GM19351 (cell line): ENCODE data around the gene PPL.
A peak's percentile ranks its signal among the peaks of the same experiment; 100 is the strongest.
"Not testable (repeated sequence)": the region's sequence is repeated elsewhere in the genome, so short reads cannot be mapped to it uniquely, and the experiment has no call there.

Source experiments
- ATAC-seq: cut with Tn5 transposase; IDR thresholded peaks from one replicate; pipeline ENCODE4 v1.9.1; 2021; ENCODE audit warnings: mild to moderate bottlenecking, moderate library complexity; ENCODE audit not compliant: unreplicated experiment

PPL gene

DNA sequence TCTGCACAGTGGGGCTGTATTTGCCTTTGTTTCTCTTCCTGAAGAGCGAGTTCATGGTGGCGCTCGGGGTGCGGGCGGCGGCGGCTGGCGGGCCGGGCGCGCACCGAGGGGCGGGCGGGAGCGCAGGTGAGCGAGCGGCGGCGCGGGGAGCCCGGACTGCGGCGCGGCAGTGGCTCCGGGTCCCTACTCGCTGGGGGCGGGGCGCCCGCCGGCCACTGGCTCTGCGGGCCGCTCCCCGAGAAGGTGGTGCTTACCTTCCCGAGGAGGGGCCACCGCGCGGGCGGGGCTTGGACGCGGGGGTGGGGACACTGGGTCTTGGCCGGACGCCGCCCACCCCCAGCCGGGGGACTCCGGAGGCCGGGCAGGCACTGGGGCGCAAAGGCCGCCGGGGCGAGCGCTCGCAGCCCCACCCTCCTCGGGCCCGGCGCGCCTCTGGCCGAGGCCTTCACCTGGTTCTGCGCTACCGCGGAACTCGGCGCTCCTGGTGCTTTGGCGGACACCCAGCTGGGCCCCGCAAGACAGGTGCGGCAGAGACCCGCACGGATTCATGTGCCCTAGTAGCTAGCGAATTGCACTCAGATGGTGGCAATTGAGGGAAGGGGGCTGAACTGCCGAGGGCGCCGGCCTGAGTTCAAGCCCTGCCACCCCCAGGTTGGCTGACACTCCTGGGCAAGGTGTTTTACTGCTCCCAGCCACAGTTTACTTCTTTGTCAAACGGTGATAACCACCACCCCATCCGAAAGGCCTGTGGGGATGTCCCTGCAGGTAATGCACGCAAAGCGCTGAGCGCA, at the start of gene PPL:
Gene PPL (minus strand): TSS at position 158 of the 791 bp plus-strand sequence. CDS start 103 bp downstream, at position 55.
- ATAC-seq: no peak

DNA sequence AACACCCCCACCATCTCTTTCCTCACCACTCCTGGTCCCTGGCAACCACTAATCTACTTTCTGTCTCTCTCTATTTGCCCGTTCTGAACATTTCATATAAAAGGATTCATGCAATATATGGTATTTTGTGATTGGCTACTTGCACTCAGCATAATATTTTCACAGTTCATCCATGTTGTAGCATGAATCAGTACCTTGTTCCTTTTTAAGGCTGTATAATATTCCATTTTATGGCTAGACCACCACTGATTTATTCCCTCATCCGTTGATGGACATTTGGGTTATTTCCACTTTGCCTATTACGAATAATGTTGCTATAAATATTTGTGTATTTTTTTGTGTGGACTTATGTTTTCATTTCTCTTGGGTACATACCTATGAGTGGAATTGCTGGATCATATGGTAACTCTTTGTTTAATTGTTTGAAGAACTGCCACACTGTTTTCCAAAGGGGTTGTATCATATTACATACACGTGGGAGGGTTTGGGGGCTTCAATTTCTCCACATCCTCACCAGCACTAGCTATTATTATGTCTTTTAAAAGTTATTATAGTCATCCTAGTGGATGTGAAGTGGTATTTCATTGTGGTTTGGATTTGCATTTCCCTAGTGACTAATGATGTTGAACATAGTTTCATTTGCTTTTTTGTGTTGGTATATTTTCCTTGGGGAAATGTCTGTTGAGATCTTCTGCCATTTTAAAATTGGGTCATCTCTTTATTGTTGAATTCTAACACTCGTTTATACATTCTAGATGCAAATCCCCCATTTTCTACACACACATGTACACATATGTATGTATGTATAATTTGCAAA, 47.4 kb upstream of the PPL start:
- ATAC-seq: no peak

- no peak for ATAC-seq
Measured at GRCh38 chr16:4982056-4982867, 45.3 kb upstream of the PPL start.

GRCh38 chr16:4981473-4981872, 44.5 kb upstream of the PPL start:
- ATAC-seq: no peak

DNA sequence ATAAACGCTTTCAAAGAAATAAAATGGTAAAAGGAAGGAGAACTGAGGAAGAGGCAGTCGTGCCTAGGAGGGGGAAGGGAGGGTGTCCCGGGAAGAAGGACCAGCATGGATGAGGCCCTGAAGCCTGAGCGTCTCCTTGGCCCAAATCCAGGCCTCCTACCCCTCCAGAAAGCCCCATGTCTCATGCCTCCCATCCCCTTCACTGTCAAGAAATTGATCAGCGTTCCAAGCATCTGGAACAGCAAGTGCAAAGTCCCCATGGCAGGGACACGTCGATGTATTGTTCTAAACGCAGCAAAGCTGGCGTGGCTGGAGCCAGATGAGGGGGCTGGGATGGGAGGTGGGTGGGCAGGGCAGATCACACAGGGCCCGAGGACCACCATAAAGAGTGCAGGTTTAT, 43.7 kb upstream of the PPL start:
- no peak for ATAC-seq

- no peak for ATAC-seq
Measured at GRCh38 chr16:4979736-4980660, 43.0 kb upstream of the PPL start.

- no peak for ATAC-seq
Measured at GRCh38 chr16:4979164-4979563, 42.2 kb upstream of the PPL start.

GRCh38 chr16:4976611-4977145, 39.7 kb upstream of the PPL start:
- ATAC-seq: no peak

GRCh38 chr16:4976079-4976478, 39.1 kb upstream of the PPL start:
- peak; percentile 99 for ATAC-seq

GRCh38 chr16:4972938-4973587, 36.1 kb upstream of the PPL start:
- ATAC-seq: no peak

- ATAC-seq: no peak
Measured at GRCh38 chr16:4970010-4970409, 33.1 kb upstream of the PPL start.

GRCh38 chr16:4968879-4969483, 32.0 kb upstream of the PPL start:
- ATAC-seq: no peak

DNA sequence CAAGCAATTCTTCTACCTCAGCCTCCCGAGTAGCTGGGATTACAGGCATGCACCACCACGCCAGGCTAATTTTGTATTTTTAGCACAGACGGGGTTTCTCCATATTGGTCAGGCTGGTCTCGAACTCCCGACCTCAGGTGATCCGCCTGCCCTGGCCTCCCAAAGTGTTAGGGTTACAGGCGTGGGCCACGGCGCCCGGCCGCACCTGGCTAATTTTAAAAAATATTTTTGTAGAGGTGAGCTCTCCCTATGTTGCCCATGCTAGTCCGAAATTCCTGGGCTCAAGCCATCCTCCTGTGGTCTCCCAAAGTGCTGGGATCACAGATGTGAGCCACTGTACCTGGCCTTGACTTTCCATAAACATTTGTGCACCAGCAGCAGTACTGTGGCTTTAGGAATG, 31.3 kb upstream of the PPL start:
- not testable (repeated sequence) for ATAC-seq

DNA sequence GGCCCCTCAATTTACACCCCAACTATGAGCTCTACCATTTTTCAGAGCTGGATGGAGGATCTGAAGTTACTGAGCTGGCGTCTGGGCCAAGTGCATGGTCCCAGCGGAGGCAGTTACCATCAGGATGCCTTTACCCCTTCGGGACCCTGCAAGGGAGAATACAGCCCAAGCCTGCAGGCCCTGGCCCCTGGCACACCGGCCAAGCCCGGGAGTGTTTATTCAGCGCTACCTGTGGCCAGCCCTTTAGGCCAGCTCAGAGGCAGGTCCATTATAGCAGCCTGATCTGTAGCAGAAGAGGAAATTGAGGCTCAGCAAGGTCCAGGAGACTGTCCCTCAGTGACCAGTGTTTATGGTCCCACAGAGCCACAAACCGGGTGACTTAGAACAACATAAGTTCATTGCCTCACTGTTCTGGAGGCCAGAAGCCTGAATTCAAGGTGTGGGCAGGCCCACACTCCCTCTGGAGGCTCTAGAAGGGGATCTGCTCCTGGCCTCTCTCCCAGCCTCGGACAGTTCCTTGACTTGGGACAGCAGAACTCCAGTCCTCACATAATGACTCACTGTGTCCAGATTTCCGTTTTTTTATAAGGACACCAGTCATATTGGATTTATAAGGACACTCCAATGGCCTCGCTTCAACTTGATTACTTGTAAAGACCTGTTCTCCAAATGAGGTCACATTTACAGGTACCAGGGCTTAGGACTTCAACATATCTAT, 29.9 kb upstream of the PPL start:
- ATAC-seq: no peak

- ATAC-seq: not testable (repeated sequence)
Measured at GRCh38 chr16:4963527-4963926, 26.6 kb upstream of the PPL start.

DNA sequence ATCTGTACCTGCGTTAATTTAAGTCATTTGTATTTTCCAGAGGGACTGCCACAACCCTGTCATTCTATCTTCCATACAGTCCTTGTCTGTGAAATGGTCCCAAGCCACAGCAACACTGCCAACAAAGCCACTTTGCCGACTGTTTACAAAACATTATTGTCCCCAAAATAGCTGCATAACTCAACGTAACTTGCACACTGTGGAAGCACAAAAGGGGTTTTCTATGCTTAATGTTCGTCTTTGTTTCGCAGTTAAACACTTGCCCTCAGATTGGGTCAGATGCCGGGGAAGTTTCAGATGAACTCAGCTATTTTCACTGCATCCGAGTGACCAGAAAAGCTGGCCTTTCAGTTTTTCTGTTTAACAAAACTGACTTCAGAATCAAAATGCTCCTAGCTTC, 25.8 kb upstream of the PPL start:
- no peak for ATAC-seq

DNA sequence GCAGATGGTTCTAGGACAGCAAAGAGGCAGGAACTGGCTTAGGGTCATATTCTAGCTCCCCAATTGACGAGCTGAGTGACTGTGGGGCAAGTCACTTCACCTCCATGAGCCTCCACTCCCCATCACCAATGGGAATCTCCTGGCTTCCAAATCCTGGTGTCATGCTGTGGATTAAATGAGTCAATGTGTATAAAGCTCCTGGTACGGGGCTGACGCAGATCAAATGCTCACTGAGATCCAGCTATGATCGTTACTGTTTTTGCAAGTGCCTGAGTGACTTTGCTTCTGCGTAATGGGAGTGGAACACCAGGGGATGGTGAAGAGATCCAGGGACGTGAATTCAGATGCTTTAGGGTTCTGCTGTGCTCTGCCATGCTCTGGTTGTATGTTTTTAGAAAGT, 23.6 kb upstream of the PPL start:
- no peak for ATAC-seq
